C4-2B (cell line): Measurements from ENCODE around the gene PRR15L.
A peak's percentile ranks its signal among the peaks of the same experiment; 100 is the strongest.

ENCODE experiments used
- H3K27ac ChIP-seq: fragments of 450-650 bp; 2 replicates; pipeline ENCODE4 v1.5.1; 2017
- CTCF ChIP-seq: fragments of 450-650 bp; conservative IDR thresholded peaks from 2 replicates; pipeline ENCODE4 v1.5.1; 2017; ENCODE audit warnings: mild to moderate bottlenecking
- ZFX ChIP-seq: fragments of 450-650 bp; IDR thresholded peaks from 2 replicates; pipeline ENCODE4 v1.6.1; 2017

PRR15L gene

GRCh38 chr17:47948706-47949196, 8.9 kb downstream of the PRR15L start:
- peak overlapping the region; percentile 92 for H3K27ac ChIP-seq
- TF ChIP-seq CTCF, result no peak

- TF ChIP-seq CTCF (peak; percentile 94), ZFX (no peak)
- peak overlapping the region; percentile 92 for H3K27ac ChIP-seq
Observed at GRCh38 chr17:47946929-47947397, 10.7 kb downstream of the PRR15L start.

GRCh38 chr17:47946516-47946915, 11.2 kb downstream of the PRR15L start:
- peak overlapping the region; percentile 92 for H3K27ac ChIP-seq
- TF ChIP-seq CTCF (no peak), ZFX (no peak)

- peak overlapping the region; percentile 92 for H3K27ac ChIP-seq
- TF ChIP-seq CTCF (no peak), ZFX (no peak)
Observed at GRCh38 chr17:47945529-47946508, 11.9 kb downstream of the PRR15L start.

GRCh38 chr17:47945080-47945479, 12.6 kb downstream of the PRR15L start:
- TF ChIP-seq CTCF (no peak), ZFX (no peak)
- peak overlapping the region; percentile 92; the same call in 1 of the 2 replicates for H3K27ac ChIP-seq

GRCh38 chr17:47942568-47942967, 15.1 kb downstream of the PRR15L start:
- TF ChIP-seq ZFX (no peak), CTCF (no peak)
- peak overlapping the region; percentile 88 for H3K27ac ChIP-seq

GRCh38 chr17:47942096-47942510, 15.6 kb downstream of the PRR15L start:
- TF ChIP-seq CTCF (no peak), ZFX (no peak)
- H3K27ac ChIP-seq, result peak overlapping the region; percentile 88
